ENCODE measurements around the gene PIEZO2. TPM values are rescaled to one million over a fixed set of nuclear protein-coding genes. Genes with fewer than 3 reads are reported as not detected.

The PIEZO2 gene
- total RNA-seq, 1 experiment from 2014 or later: 0.57 TPM

- Histone ChIP-seq H3K4me1 (ENCODE audit: control insufficient read depth, insufficient read depth, low read length) (no peaks in the 10 kb centered on the region), H3K27ac (ENCODE audit: low read length) (no peak overlapping the region), H3K4me3 (ENCODE audit: low read depth in 2 of 2, low read length in 2 of 2) (no peak overlapping the region), H3K36me3 (ENCODE audit: control insufficient read depth, insufficient read depth, low read length) (no peaks in the 10 kb centered on the region), H3K27me3 (ENCODE audit: control insufficient read depth, insufficient read depth, low read length) (no peaks in the 10 kb centered on the region), H3K9me3 (ENCODE audit: control insufficient read depth, insufficient read depth, low read depth, low read length) (no peaks in the 10 kb centered on the region)
- BruUV-seq (replicated peaks): no TSS peak
- ChIA-PET POLR2A (no interaction called here), CTCF (no interaction called here)
- TF ChIP-seq SIN3A (IDR thresholded peaks at IDR 0.05; ENCODE audit: borderline replicate concordance, insufficient read depth, low read depth, low read length): no peak
- TF ChIP-seq CTCF (IDR thresholded peaks at IDR 0.05): no peak
- TF ChIP-seq TCF7L2 (IDR thresholded peaks at IDR 0.05; ENCODE audit: low read depth, low read length): no peak
- no peak for TF ChIP-seq REST (IDR thresholded peaks at IDR 0.05; ENCODE audit: insufficient read depth in 1 of 2, low read depth in 2 of 2, low read length in 1 of 2)
- TF ChIP-seq POLR2AphosphoS5 (IDR thresholded peaks at IDR 0.05; ENCODE audit: low read depth, low read length): no peak
- no peak for DNase-seq (ENCODE audit: low read depth, low spot score)
- in situ Hi-C loops (cut with HindIII; ENCODE audit: low pct_unique_long_range_greater_than_20kb, low sequenced_read_pairs) (no loop called here), intact Hi-C loops (cut with micrococcal nuclease; ENCODE audit: unreplicated experiment) (no loop called here)
- ATAC-seq: no peak
Observed at GRCh38 chr18:11024928-11025669, 124.3 kb downstream of the PIEZO2 start.

GRCh38 chr18:11021477-11021876 is 127.9 kb downstream of the PIEZO2 start:
- H3K27me3 ChIP-seq (ENCODE audit: control insufficient read depth, insufficient read depth, low read length): no peaks in the 10 kb centered on the region
- CTCF ChIA-PET: no interaction called here
- DNase-seq (ENCODE audit: low read depth, low spot score): no peak
- H3K4me1 ChIP-seq (ENCODE audit: control insufficient read depth, insufficient read depth, low read length): no peaks in the 10 kb centered on the region
- ATAC-seq: no peak
- POLR2A ChIA-PET: no interaction called here
- in situ Hi-C loops (cut with HindIII; ENCODE audit: low pct_unique_long_range_greater_than_20kb, low sequenced_read_pairs): no loop called here
- H3K27ac ChIP-seq (ENCODE audit: low read length): no peak overlapping the region
- TF ChIP-seq SIN3A (IDR thresholded peaks at IDR 0.05; ENCODE audit: borderline replicate concordance, insufficient read depth, low read depth, low read length) (no peak), TCF7L2 (IDR thresholded peaks at IDR 0.05; ENCODE audit: low read depth, low read length) (no peak), REST (IDR thresholded peaks at IDR 0.05; ENCODE audit: insufficient read depth in 1 of 2, low read depth in 2 of 2, low read length in 1 of 2) (no peak), CTCF (IDR thresholded peaks at IDR 0.05) (no peak), POLR2AphosphoS5 (IDR thresholded peaks at IDR 0.05; ENCODE audit: low read depth, low read length) (no peak)
- no TSS peak for BruUV-seq (replicated peaks)
- H3K9me3 ChIP-seq (ENCODE audit: control insufficient read depth, insufficient read depth, low read depth, low read length): no peaks in the 10 kb centered on the region
- H3K36me3 ChIP-seq (ENCODE audit: control insufficient read depth, insufficient read depth, low read length): no peaks in the 10 kb centered on the region
- intact Hi-C loops (cut with micrococcal nuclease; ENCODE audit: unreplicated experiment): no loop called here
- no peak overlapping the region for H3K4me3 ChIP-seq (ENCODE audit: low read depth in 2 of 2, low read length in 2 of 2)

Measured in Panc1 (cell line).